Smooth muscle cell (in vitro differentiated cells): ENCODE results near the gene EIF3K. TPM values are rescaled to one million over a fixed set of nuclear protein-coding genes. Genes with fewer than 3 reads are reported as not detected.
A peak's percentile ranks its signal among the peaks of the same experiment; 100 is the strongest.

Source experiments
- DNase-seq: peaks from one replicate; lab custom pipeline; 2025; ENCODE audit not compliant: unreplicated experiment; lab: John Stamatoyannopoulos, UW
- H2AFZ ChIP-seq: fragments of 200-600 bp; sonication (generic); 2 replicates; pipeline ENCODE4 v1.6.0; 2016; ENCODE audit warnings: antibody characterized with exemption, low read depth, mild to moderate bottlenecking
- H3F3A ChIP-seq: fragments of 200-600 bp; sonication (generic); 2 replicates; pipeline ENCODE4 v1.6.0; 2017; ENCODE audit warnings: antibody characterized with exemption, low read depth
- H3K27ac ChIP-seq: fragments of 200-600 bp; sonication (generic); 2 replicates; pipeline ENCODE4 v1.5.1; 2016; ENCODE audit warnings: low read depth, mild to moderate bottlenecking
- H3K27me3 ChIP-seq: fragments of 200-600 bp; sonication (generic); 2 replicates; pipeline ENCODE4 v1.6.1; 2016; ENCODE audit warnings: low read depth, mild to moderate bottlenecking
- H3K36me3 ChIP-seq: fragments of 200-600 bp; sonication (generic); 2 replicates; pipeline ENCODE4 v1.5.1; 2016; ENCODE audit warnings: low read depth
- H3K4me1 ChIP-seq: fragments of 200-600 bp; sonication (generic); 2 replicates; pipeline ENCODE4 v1.5.1; 2016; ENCODE audit warnings: low read depth
- H3K4me2 ChIP-seq: fragments of 200-600 bp; sonication (generic); 2 replicates; pipeline ENCODE4 v1.6.0; 2016; ENCODE audit warnings: mild to moderate bottlenecking
- H3K4me3 ChIP-seq: fragments of 200-600 bp; sonication (generic); 2 replicates; pipeline ENCODE4 v1.5.1; 2016; ENCODE audit warnings: mild to moderate bottlenecking
- H3K79me2 ChIP-seq: fragments of 200-600 bp; sonication (generic); 2 replicates; pipeline ENCODE4 v1.6.0; 2016; ENCODE audit warnings: low read depth, mild to moderate bottlenecking
- H3K9ac ChIP-seq: fragments of 200-600 bp; sonication (generic); 2 replicates; pipeline ENCODE4 v1.6.0; 2016; ENCODE audit warnings: low read depth
- H3K9me3 ChIP-seq: fragments of 200-600 bp; sonication (generic); replicated peaks from 2 replicates; pipeline ENCODE4 v1.5.1; 2016; ENCODE audit warnings: low read depth
- H4K20me1 ChIP-seq: fragments of 200-600 bp; sonication (generic); 2 replicates; pipeline ENCODE4 v1.6.0; 2016; ENCODE audit warnings: low read depth
- WGBS: methylation state at CpG from one replicate; pipeline ENCODE4 v1.1.7; 2016; ENCODE audit warnings: low lambda C conversion rate; 5-methylcytosine and 5-hydroxymethylcytosine counted together
- polyA plus RNA-seq: library from polyadenylated mRNA; unstranded; fragments of >200 nt; fragmentation: Nextera tagmentation; extraction: Ambion mirVana; gene quantifications from 2 replicates; pipeline ENCODE4 v1.2.1, GENCODE V29; 2016
- total RNA-seq: library from RNA; depleted of rRNA; stranded (reverse); fragments of >200 nt; gene quantifications from 2 replicates; pipeline ENCODE4 v1.2.3, GENCODE V29; 2014
- TF ChIP-seq, protein P1 (sequence below): fragments of 200-600 bp; sonication (generic); IDR thresholded peaks from 2 replicates; pipeline ENCODE4 v1.5.1; 2017; ENCODE audit warnings: borderline replicate concordance, mild to moderate bottlenecking, antibody characterized with exemption; ENCODE audit not compliant: insufficient read depth, poor library complexity, severe bottlenecking

The EIF3K gene
- total and polyA plus RNA-seq, 2 experiments from 2014 or later: 178 to 334 TPM

- Histone ChIP-seq H3K27ac (peak overlapping the region; percentile 100), H3K9me3 (no peaks in the 10 kb centered on the region), H3K4me1 (peaks cover 34% of the 10 kb centered on the region), H2AFZ (no peak overlapping the region), H3F3A (peaks cover 52% of the 10 kb centered on the region), H3K27me3 (no peaks in the 10 kb centered on the region), H3K79me2 (peaks cover 74% of the 10 kb centered on the region), H3K4me3 (no peak overlapping the region), H4K20me1 (no peaks in the 10 kb centered on the region), H3K4me2 (no peak overlapping the region), H3K36me3 (no peaks in the 10 kb centered on the region), H3K9ac (no peak overlapping the region)
- 42% methylated on average over 4 of the region's 4 CpGs for WGBS
- DNase-seq: no peak
- TF ChIP-seq, protein P1, sequence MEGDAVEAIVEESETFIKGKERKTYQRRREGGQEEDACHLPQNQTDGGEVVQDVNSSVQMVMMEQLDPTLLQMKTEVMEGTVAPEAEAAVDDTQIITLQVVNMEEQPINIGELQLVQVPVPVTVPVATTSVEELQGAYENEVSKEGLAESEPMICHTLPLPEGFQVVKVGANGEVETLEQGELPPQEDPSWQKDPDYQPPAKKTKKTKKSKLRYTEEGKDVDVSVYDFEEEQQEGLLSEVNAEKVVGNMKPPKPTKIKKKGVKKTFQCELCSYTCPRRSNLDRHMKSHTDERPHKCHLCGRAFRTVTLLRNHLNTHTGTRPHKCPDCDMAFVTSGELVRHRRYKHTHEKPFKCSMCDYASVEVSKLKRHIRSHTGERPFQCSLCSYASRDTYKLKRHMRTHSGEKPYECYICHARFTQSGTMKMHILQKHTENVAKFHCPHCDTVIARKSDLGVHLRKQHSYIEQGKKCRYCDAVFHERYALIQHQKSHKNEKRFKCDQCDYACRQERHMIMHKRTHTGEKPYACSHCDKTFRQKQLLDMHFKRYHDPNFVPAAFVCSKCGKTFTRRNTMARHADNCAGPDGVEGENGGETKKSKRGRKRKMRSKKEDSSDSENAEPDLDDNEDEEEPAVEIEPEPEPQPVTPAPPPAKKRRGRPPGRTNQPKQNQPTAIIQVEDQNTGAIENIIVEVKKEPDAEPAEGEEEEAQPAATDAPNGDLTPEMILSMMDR: no peak
Observed at GRCh38 chr19:38679839-38680238, 60.9 kb downstream of the EIF3K start.

GRCh38 chr19:38682195-38682867 is 63.3 kb downstream of the EIF3K start:
- 96% methylated on average over 11 of the region's 11 CpGs for WGBS
- Histone ChIP-seq H3K9ac (no peak overlapping the region), H3K4me1 (peaks cover 37% of the 10 kb centered on the region)

DNA sequence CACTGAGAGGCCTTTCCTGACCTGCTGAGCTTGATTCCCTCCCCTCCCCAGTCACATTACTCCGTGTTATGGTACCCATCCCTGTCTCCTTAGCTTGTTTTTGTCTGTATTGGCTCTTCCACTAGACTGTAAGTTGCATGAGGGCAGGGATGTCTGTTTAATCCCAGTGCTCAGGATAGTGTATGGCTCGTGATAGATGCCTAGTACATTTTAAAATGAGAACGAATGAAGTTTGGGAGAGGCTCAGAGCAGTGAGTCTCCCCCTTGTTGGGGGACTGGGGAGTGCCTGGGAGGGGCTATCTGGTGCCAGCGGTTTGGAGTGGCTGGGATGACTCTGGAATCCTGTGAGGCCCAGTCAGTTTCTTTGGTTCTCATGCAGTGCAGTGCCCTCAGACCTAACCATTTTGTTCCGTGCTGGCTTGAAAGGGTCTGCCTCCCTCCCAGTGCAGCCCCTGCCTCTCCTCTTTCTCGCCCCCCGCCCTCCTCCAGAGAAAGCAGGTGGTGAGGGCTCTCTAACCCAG is 63.9 kb downstream of the EIF3K start:
- no peak for DNase-seq
- Histone ChIP-seq H3F3A (peaks cover 46% of the 10 kb centered on the region), H3K79me2 (peaks cover 86% of the 10 kb centered on the region), H3K36me3 (no peaks in the 10 kb centered on the region), H3K4me3 (no peak overlapping the region), H3K9ac (peak overlapping the region; percentile 93), H4K20me1 (no peaks in the 10 kb centered on the region), H3K27me3 (no peaks in the 10 kb centered on the region), H3K9me3 (no peaks in the 10 kb centered on the region), H3K4me1 (peaks cover 37% of the 10 kb centered on the region), H3K4me2 (peak overlapping the region; percentile 47), H3K27ac (peak overlapping the region; percentile 100), H2AFZ (no peak overlapping the region)
- WGBS: 64% methylated on average over 7 of the region's 7 CpGs
- TF ChIP-seq, protein P1: no peak

More at GRCh38 chr19:38682195-38682867, 63.3 kb downstream of the EIF3K start:
- no peak for DNase-seq
- Histone ChIP-seq H3K4me3 (no peak overlapping the region), H3F3A (peaks cover 47% of the 10 kb centered on the region), H3K4me2 (no peak overlapping the region), H3K9me3 (no peaks in the 10 kb centered on the region), H2AFZ (no peak overlapping the region), H4K20me1 (no peaks in the 10 kb centered on the region), H3K27ac (peak overlapping the region; percentile 100), H3K36me3 (no peaks in the 10 kb centered on the region), H3K27me3 (no peaks in the 10 kb centered on the region), H3K79me2 (peaks cover 86% of the 10 kb centered on the region)
- TF ChIP-seq, protein P1: no peak
